ENCODE results near the gene ZNF892. TPM values are rescaled to one million over a fixed set of nuclear protein-coding genes. Genes with fewer than 3 reads are reported as not detected.

Gene ZNF892
- total and polyA plus RNA-seq, 4 donors, result 0.17 to 2.2 (median 1.3) TPM; not detected in 1

DNA sequence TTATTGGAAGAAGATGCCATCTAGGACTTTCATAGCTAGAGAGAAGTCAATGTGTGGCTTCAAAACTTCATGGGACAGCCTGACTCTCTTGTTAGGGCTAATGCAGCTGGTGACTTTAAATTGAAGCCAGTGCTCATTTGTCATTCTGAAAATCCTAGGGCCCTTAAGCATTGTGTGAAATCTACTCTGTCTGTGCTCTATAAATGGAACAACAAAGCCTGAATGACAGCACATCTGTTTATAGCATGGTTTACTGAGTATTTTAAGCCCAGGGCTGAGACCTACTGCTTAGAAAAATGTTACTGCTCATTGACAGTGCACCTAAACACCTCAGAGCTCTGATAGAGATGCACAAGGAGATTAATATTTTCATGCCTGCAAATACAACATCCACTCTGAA is 30.8 kb downstream of the ZNF892 start:
- Histone ChIP-seq H3K27me3 (ENCODE audit: control insufficient read depth in 4 of 4, insufficient read depth in 4 of 4, low read length in 3 of 4) (no peaks in the 10 kb centered on the region), H3K4me3 (ENCODE audit: low read depth in 1 of 3, low read length in 3 of 3) (no peak overlapping the region), H3K36me3 (ENCODE audit: control insufficient read depth in 4 of 4, insufficient read depth in 3 of 4, low read depth in 1 of 4, low read length in 3 of 4) (no peaks in the 10 kb centered on the region), H3K27ac (ENCODE audit: low read depth in 1 of 2, low read length in 2 of 2) (no peak overlapping the region), H3K9me3 (ENCODE audit: control insufficient read depth in 4 of 4, low read length in 3 of 4) (peaks cover 0 to 18% (median 8%) of the 10 kb centered on the region in 4 donors), H3K9ac (ENCODE audit: low read depth in 1 of 2, low read length in 2 of 2) (no peak overlapping the region), H3K4me1 (ENCODE audit: control insufficient read depth in 4 of 4, insufficient read depth in 4 of 4, low read length in 3 of 4) (no peaks in the 10 kb centered on the region)
- DNase-seq (ENCODE audit: low spot score), result no peak
- no peak for TF ChIP-seq FOXA1 (IDR thresholded peaks at IDR 0.05)
- no peak for TF ChIP-seq SP1 (IDR thresholded peaks at IDR 0.05)
- no peak for TF ChIP-seq EGR1 (IDR thresholded peaks at IDR 0.05; ENCODE audit: low read depth in 2 of 2)
- TF ChIP-seq, protein P1, sequence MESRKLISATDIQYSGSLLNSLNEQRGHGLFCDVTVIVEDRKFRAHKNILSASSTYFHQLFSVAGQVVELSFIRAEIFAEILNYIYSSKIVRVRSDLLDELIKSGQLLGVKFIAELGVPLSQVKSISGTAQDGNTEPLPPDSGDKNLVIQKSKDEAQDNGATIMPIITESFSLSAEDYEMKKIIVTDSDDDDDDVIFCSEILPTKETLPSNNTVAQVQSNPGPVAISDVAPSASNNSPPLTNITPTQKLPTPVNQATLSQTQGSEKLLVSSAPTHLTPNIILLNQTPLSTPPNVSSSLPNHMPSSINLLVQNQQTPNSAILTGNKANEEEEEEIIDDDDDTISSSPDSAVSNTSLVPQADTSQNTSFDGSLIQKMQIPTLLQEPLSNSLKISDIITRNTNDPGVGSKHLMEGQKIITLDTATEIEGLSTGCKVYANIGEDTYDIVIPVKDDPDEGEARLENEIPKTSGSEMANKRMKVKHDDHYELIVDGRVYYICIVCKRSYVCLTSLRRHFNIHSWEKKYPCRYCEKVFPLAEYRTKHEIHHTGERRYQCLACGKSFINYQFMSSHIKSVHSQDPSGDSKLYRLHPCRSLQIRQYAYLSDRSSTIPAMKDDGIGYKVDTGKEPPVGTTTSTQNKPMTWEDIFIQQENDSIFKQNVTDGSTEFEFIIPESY (IDR thresholded peaks at IDR 0.05), result no peak
- TF ChIP-seq FOXA2 (IDR thresholded peaks at IDR 0.05), result no peak
- no peak for TF ChIP-seq NR2F2 (IDR thresholded peaks at IDR 0.05)
- no peak for TF ChIP-seq HNF4A (conservative IDR thresholded peaks at IDR 0.05)
- TF ChIP-seq YY1 (IDR thresholded peaks at IDR 0.05), result no peak
- no peak for TF ChIP-seq HNF4G (IDR thresholded peaks at IDR 0.05)
- TF ChIP-seq, protein P2, sequence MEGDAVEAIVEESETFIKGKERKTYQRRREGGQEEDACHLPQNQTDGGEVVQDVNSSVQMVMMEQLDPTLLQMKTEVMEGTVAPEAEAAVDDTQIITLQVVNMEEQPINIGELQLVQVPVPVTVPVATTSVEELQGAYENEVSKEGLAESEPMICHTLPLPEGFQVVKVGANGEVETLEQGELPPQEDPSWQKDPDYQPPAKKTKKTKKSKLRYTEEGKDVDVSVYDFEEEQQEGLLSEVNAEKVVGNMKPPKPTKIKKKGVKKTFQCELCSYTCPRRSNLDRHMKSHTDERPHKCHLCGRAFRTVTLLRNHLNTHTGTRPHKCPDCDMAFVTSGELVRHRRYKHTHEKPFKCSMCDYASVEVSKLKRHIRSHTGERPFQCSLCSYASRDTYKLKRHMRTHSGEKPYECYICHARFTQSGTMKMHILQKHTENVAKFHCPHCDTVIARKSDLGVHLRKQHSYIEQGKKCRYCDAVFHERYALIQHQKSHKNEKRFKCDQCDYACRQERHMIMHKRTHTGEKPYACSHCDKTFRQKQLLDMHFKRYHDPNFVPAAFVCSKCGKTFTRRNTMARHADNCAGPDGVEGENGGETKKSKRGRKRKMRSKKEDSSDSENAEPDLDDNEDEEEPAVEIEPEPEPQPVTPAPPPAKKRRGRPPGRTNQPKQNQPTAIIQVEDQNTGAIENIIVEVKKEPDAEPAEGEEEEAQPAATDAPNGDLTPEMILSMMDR (IDR thresholded peaks at IDR 0.05; ENCODE audit: low read depth, low read length, missing input control), result no peak
- TF ChIP-seq, protein P3, sequence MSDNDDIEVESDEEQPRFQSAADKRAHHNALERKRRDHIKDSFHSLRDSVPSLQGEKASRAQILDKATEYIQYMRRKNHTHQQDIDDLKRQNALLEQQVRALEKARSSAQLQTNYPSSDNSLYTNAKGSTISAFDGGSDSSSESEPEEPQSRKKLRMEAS (IDR thresholded peaks at IDR 0.05), result no peak
- no peak for TF ChIP-seq RAD21 (IDR thresholded peaks at IDR 0.05)
- TF ChIP-seq RXRA (IDR thresholded peaks at IDR 0.05), result no peak
- TF ChIP-seq, protein P4, sequence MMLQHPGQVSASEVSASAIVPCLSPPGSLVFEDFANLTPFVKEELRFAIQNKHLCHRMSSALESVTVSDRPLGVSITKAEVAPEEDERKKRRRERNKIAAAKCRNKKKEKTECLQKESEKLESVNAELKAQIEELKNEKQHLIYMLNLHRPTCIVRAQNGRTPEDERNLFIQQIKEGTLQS (IDR thresholded peaks at IDR 0.05), result no peak
- TF ChIP-seq JUND (IDR thresholded peaks at IDR 0.05), result no peak
- TF ChIP-seq GABPA (IDR thresholded peaks at IDR 0.05 in 1 of 2, conservative IDR thresholded peaks at IDR 0.05 in 1 of 2), result no peak

DNA sequence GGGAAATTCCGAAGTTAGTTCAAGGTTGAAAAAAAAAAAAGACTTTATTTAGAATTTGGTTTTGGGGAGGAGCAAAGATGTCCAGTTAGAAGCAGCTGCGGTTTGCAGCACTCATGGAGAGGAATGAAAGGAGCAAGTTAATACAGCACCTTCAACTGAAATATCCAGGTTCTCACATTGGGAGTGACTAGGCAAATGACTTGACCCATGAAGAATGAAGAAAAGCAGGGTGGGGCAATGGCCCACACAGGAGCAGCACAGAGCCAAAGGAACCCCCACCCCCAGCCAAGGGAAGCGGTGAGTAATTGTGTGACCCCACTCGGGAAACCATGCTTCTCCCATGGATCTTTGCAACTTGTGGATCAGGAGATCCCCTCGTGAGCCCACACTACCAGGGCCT is 32.8 kb downstream of the ZNF892 start:
- Histone ChIP-seq H3K4me3 (ENCODE audit: low read depth in 1 of 3, low read length in 3 of 3) (no peak overlapping the region), H3K4me1 (ENCODE audit: control insufficient read depth in 4 of 4, insufficient read depth in 4 of 4, low read length in 3 of 4) (no peaks in the 10 kb centered on the region), H3K36me3 (ENCODE audit: control insufficient read depth in 4 of 4, insufficient read depth in 3 of 4, low read depth in 1 of 4, low read length in 3 of 4) (no peaks in the 10 kb centered on the region), H3K9ac (ENCODE audit: low read depth in 1 of 2, low read length in 2 of 2) (no peak overlapping the region), H3K27me3 (ENCODE audit: control insufficient read depth in 4 of 4, insufficient read depth in 4 of 4, low read length in 3 of 4) (no peaks in the 10 kb centered on the region), H3K9me3 (ENCODE audit: control insufficient read depth in 4 of 4, low read length in 3 of 4) (peaks cover 0 to 18% (median 8%) of the 10 kb centered on the region in 4 donors), H3K27ac (ENCODE audit: low read depth in 1 of 2, low read length in 2 of 2) (no peak overlapping the region)
- 95% methylated on average over 5 of the region's 5 CpGs for WGBS
- TF ChIP-seq JUND (IDR thresholded peaks at IDR 0.05) (no peak), RAD21 (IDR thresholded peaks at IDR 0.05) (no peak), SP1 (IDR thresholded peaks at IDR 0.05) (no peak)
- TF ChIP-seq, protein P2 (IDR thresholded peaks at IDR 0.05; ENCODE audit: low read depth, low read length, missing input control), result no peak
- DNase-seq (ENCODE audit: low spot score), result no peak

All from liver (tissue), 9 donors.